ENCODE data around the gene GPC1.
"Not testable (repeated sequence)": the region's sequence is repeated elsewhere in the genome, so short reads cannot be mapped to it uniquely, and the experiment has no call there.

DNA sequence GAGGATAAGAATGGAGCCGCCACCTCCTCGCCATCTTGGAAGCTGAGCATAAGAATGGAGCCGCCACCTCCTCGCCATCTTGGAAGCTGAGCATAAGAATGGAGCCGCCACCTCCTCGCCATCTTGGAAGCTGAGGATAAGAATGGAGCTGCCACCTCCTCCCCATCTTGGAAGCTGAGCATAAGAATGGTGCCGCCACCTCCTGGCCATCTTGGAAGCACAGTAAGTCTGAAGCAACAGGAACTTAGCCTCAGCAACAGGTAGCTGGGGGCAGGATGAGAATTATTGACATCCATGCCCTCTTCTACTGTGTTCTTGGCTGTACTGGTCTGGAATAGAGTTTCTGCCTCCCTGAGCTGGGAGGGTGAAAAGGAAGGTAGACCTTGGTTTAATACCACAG, 61.6 kb downstream of the GPC1 start:
- TF ChIP-seq ZNF274 (IDR thresholded peaks at IDR 0.05; ENCODE audit: low read depth, low read length); SUZ12 (IDR thresholded peaks at IDR 0.05; ENCODE audit: extremely low read depth, insufficient read depth, insufficient read length); YY1 (IDR thresholded peaks at IDR 0.05; ENCODE audit: insufficient read depth, insufficient read length): not testable (repeated sequence)
